Mucosa of rectum (tissue), 2 donors: ENCODE results near the gene CEP128.
"Not testable (repeated sequence)": the region's sequence is repeated elsewhere in the genome, so short reads cannot be mapped to it uniquely, and the experiment has no call there.

ENCODE experiments used
- H3K27ac ChIP-seq, 2 donors: one replicate each; pipeline ENCODE4 v1.7.0; 2013; ENCODE audit warnings: inconsistent platforms in 2 of 2, low read depth in 2 of 2, low read length in 2 of 2
- H3K27me3 ChIP-seq, 2 donors: one replicate each; pipeline ENCODE4 v1.7.0; 2013; ENCODE audit warnings: low read length in 2 of 2; ENCODE audit not compliant: control insufficient read depth in 2 of 2, insufficient read depth in 2 of 2
- H3K36me3 ChIP-seq, 2 donors: one replicate each; pipeline ENCODE4 v1.7.0; 2013; ENCODE audit warnings: low read length in 2 of 2; ENCODE audit not compliant: control insufficient read depth in 2 of 2, insufficient read depth in 2 of 2
- H3K4me1 ChIP-seq, 2 donors: one replicate each; pipeline ENCODE4 v1.7.0; 2013; ENCODE audit warnings: low read length in 2 of 2, mild to moderate bottlenecking in 1 of 2; ENCODE audit not compliant: control insufficient read depth in 2 of 2, insufficient read depth in 2 of 2
- H3K4me3 ChIP-seq, 2 donors: one replicate each; pipeline ENCODE4 v1.7.0; 2013; ENCODE audit warnings: low read length in 2 of 2
- H3K9ac ChIP-seq, 2 donors: one replicate each; pipeline ENCODE4 v1.7.0; 2013; ENCODE audit warnings: low read length in 2 of 2, low read depth in 1 of 2, mild to moderate bottlenecking in 1 of 2
- H3K9me3 ChIP-seq, 2 donors: one replicate each; pipeline ENCODE4 v1.7.0; 2013; ENCODE audit warnings: low read length in 2 of 2; ENCODE audit not compliant: control insufficient read depth in 2 of 2
- donor health status: healthy.
- donor health status: Normal muscosa, but diverticular disease.

CEP128 gene

DNA sequence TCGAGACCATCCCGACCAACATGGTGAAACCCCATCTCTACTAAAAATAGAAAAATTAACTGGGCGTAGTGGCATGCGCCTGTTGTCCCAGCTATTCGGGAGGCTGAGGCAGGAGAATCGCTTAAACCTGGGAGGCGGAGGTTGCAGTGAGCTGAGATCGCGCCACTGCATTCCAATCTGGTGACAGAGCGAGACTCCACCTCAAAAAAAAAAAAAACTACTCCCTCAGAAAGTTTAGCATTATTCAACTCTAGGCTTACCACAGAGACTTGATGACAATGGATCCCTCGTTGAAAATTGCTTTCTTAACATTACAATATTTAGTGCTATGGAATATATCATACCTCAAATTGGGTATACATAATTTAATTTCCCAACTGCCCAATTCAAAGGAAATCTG lies 29.5 kb downstream of the CEP128 start:
- H3K36me3 ChIP-seq, H3K27ac ChIP-seq, H3K9ac ChIP-seq, H3K27me3 ChIP-seq, H3K4me3 ChIP-seq, H3K9me3 ChIP-seq, H3K4me1 ChIP-seq: not testable (repeated sequence)

DNA sequence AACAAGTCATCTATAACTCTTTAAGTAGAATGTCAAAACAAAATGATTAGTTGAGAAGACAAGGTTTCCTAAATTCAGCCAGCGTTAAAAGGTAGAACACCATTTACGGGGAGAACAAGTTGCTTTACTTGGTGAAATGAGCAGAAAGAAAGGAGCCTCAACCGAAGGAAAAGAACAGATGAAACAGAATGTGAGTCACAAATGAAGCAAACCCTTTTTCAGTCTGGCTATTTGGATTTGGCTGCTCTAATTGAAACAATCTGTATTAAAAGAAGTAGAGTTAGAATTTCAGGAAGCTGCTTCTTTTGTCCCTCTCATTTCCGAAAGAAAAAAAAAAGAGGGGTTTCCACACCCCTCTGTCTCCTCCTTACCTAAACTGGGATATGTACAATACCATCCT lies 34.6 kb downstream of the CEP128 start:
- Histone ChIP-seq H3K9ac (no peak overlapping the region), H3K27me3 (no peaks in the 10 kb centered on the region), H3K9me3 (no peaks in the 10 kb centered on the region), H3K4me3 (no peak overlapping the region), H3K4me1 (no peaks in the 10 kb centered on the region), H3K36me3 (no peaks in the 10 kb centered on the region), H3K27ac (no peak overlapping the region)

DNA sequence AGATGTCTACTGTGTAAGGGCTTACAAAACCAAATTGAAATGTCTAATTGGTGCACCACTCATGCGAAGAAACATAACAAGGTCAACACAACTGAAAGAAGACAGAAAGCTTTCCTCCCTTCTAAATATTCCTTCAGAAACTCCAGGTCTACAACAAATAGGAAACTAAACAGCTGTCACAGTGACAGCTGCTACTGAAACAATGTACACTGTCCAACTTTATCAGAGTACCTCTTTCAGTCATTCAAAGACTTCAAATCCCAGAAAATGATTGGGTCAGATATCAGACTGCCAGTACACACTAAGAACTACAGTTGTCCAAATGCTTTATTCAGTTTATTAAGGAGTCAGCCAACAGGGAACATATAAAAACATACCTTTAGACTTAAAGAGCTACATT lies 35.2 kb downstream of the CEP128 start:
- Histone ChIP-seq H3K4me3 (no peak overlapping the region), H3K9ac (no peak overlapping the region), H3K27me3 (no peaks in the 10 kb centered on the region), H3K9me3 (no peaks in the 10 kb centered on the region), H3K4me1 (no peaks in the 10 kb centered on the region), H3K27ac (no peak overlapping the region), H3K36me3 (no peaks in the 10 kb centered on the region)

DNA sequence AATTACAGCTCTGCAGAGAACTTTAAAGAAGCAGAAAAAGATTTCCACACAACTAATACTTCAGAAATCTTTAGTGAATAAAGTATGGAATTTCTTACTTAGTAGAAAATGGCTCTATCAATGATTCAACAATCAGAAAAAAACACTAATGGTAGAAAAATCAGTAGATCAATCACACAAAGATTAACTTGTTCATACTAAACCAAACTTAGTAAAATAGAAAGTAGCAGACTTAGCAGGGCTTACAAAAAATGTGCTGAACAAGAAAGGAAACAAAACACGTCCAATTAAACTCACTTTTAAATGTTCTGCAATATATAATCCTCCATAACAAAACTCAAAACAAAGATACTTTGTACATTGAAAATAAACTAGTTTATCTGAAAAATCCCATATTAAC lies 38.9 kb downstream of the CEP128 start:
- H3K27me3 ChIP-seq, result no peaks in the 10 kb centered on the region
- no peak overlapping the region for H3K9ac ChIP-seq
- no peaks in the 10 kb centered on the region for H3K9me3 ChIP-seq
- no peak overlapping the region for H3K4me3 ChIP-seq
- H3K4me1 ChIP-seq, result no peaks in the 10 kb centered on the region
- no peak overlapping the region for H3K27ac ChIP-seq
- H3K36me3 ChIP-seq, result no peaks in the 10 kb centered on the region

DNA sequence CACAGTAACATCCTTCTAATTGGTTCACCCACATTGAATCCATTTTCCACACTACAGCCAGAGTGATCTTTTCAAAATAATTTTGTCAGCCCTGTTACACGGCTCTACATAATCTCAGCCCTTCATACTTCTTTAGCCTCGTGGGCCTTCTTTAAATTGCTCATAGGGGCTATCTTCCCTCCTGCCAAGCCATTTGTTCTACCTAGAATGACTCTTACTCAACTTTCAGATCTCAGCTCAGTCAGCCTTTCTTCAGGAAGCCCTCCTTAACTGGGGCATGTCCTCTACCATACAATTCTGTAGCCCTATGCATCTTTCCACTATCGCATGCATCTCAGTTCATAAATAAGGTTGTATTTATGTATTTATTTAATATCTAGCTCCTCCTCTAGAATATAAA lies 39.7 kb downstream of the CEP128 start:
- Histone ChIP-seq H3K4me3 (no peak overlapping the region), H3K36me3 (no peaks in the 10 kb centered on the region), H3K27me3 (no peaks in the 10 kb centered on the region), H3K27ac (no peak overlapping the region), H3K4me1 (no peaks in the 10 kb centered on the region), H3K9ac (no peak overlapping the region), H3K9me3 (no peaks in the 10 kb centered on the region)

DNA sequence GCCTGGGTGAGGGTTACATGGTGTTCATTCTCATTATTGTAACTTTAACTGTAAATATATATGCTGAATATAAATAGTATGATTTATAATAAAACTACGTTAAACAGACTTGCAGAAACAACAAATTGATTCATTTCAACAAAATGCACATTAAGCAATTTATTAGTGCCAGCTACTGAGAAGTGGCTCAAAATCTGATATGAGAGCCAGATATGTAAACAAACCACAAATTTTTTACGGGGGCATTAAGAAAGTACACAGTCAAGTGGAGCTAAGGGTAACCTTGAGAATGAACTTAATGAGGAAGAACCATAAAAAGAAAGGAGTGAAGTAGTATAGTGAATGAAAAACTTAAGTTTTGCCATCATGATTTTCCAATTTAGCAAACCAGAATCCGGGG lies 40.3 kb downstream of the CEP128 start:
- H3K27me3 ChIP-seq, result no peaks in the 10 kb centered on the region
- no peak overlapping the region for H3K27ac ChIP-seq
- H3K4me3 ChIP-seq, result no peak overlapping the region

DNA sequence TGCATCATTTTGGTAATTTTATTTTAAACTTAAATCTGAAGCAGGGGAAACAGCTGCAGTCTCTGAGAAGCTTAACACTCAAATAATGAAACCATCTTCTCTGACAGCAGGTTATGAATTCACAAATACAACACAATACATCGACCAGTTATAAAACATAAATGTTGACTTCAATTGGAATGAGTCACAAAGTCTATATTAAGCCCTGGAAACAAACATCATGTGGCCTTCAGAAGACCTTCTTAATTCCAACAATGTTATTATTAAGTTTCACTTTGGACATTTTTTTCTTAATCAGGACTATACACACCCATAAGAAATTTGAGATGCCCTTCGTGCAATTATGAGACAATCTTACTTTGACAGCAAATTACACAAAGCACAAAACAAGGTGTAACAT lies 68.9 kb downstream of the CEP128 start:
- Histone ChIP-seq H3K4me1 (no peaks in the 10 kb centered on the region), H3K27ac (no peak overlapping the region), H3K4me3 (no peak overlapping the region), H3K9me3 (peaks cover 0 to 4% of the 10 kb centered on the region in 2 donors), H3K9ac (no peak overlapping the region), H3K27me3 (no peaks in the 10 kb centered on the region), H3K36me3 (no peaks in the 10 kb centered on the region)

More for the DNA sequence above, 40.3 kb downstream of the CEP128 start:
- Histone ChIP-seq H3K9ac (no peak overlapping the region), H3K36me3 (no peaks in the 10 kb centered on the region), H3K9me3 (no peaks in the 10 kb centered on the region), H3K4me1 (no peaks in the 10 kb centered on the region)

DNA sequence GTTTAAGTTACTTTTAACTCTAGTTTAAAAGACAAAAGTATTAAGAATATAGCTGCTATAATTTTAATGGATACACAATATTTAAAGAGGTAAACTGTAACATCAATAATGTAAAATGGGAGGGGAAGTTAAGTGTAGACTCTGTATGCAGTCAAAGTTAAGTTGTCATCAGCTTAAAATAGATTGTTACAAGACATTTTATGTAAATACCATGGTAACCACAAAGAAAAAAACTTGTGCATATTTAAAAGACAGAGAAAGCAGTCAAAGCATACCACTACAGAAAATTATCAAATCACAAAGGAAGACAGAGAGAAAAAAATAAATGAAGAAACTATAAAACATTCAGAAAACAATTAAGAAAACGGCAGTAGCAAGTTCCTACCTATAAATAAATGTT lies 73.3 kb downstream of the CEP128 start:
- Histone ChIP-seq H3K4me1 (no peaks in the 10 kb centered on the region), H3K36me3 (no peaks in the 10 kb centered on the region), H3K27me3 (no peaks in the 10 kb centered on the region), H3K27ac (no peak overlapping the region), H3K9me3 (peaks cover 0 to 4% of the 10 kb centered on the region in 2 donors), H3K4me3 (no peak overlapping the region), H3K9ac (no peak overlapping the region)

DNA sequence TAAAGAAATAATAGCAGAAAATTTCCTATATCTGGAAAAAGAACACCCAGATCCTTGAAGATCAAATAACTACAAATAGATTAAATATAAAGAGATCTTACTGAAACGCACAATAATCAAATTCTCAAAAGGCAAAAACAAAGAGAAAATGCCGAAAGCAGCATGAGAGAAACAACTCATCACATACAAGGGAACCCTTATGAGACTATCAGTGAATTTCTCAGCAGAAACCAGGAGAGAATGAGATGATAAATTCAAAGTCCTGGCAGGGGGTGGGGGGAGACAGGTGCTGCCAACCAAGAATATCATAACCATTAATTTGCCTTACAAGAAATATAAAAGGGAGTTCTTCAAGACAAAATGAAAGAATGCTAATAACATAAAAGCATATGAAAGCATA lies 73.7 kb downstream of the CEP128 start:
- Histone ChIP-seq H3K9me3 (peaks cover 0 to 4% of the 10 kb centered on the region in 2 donors), H3K9ac (no peak overlapping the region), H3K27ac (no peak overlapping the region), H3K4me1 (no peaks in the 10 kb centered on the region), H3K36me3 (no peaks in the 10 kb centered on the region), H3K4me3 (no peak overlapping the region), H3K27me3 (no peaks in the 10 kb centered on the region)

DNA sequence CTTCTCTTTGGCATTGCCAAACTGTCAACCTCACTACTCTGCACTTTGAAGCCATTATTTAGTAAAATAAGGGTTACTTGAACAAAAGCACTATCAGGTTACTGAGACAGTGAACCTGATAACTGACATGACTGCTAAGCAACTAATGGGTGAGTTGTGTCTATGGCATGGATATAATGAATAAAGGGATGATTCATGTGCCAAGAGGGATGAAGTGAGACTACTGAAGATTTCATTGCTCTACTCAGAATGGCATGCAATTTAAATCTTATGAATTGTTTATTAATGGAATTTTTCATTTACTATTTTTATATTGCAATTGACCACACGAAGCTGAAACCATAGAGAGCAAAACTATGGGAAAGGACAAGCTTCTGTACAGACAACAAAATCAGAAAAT lies 74.4 kb downstream of the CEP128 start:
- H3K4me3 ChIP-seq, result no peak overlapping the region

DNA sequence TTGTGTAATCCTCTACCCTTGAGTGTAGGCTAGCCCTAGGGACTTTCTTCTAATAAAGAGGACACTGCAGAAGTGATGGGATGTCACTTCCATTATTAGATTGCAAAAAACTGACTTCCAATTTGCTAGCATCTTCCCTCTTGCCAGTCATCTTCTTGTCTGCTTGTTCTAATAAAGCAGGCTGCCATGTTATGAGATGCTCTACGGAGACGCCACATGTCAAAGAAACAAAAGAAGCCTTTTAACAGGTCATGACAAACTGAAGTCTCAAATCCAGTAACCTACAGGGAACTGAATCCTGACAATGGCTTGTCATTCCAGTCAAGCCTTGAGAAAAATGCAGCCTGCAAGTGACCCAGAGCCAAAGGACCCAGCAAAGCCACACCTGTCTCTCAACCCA lies 76.0 kb downstream of the CEP128 start:
- Histone ChIP-seq H3K27me3 (no peaks in the 10 kb centered on the region), H3K36me3 (no peaks in the 10 kb centered on the region), H3K9me3 (peaks cover 0 to 4% of the 10 kb centered on the region in 2 donors), H3K4me3 (no peak overlapping the region), H3K4me1 (no peaks in the 10 kb centered on the region), H3K9ac (no peak overlapping the region), H3K27ac (no peak overlapping the region)

More for the DNA sequence above, 74.4 kb downstream of the CEP128 start:
- Histone ChIP-seq H3K9ac (no peak overlapping the region), H3K9me3 (peaks cover 0 to 4% of the 10 kb centered on the region in 2 donors), H3K27ac (no peak overlapping the region), H3K27me3 (no peaks in the 10 kb centered on the region), H3K4me1 (no peaks in the 10 kb centered on the region), H3K36me3 (no peaks in the 10 kb centered on the region)
